Loucy (cell line): ENCODE results near the gene MEX3B.

ENCODE experiments used
- CTCF ChIP-seq: fragments of 200-600 bp; sonication (generic); conservative IDR thresholded peaks from 2 replicates; pipeline ENCODE4 v1.5.1; 2014; ENCODE audit warnings: mild to moderate bottlenecking, antibody characterized with exemption, low read length
- EZH2phosphoT487 ChIP-seq: fragments of 200-600 bp; IDR thresholded peaks from 2 replicates; pipeline ENCODE4 v1.6.1; 2018; ENCODE audit warnings: antibody characterized with exemption, mild to moderate bottlenecking, moderate library complexity, borderline replicate concordance

- peak; percentile 42 for TF ChIP-seq CTCF
- no peak for TF ChIP-seq EZH2phosphoT487
These were observed 36.3 kb upstream of the MEX3B start for GRCh38 chr15:82081914-82082762.
